Prostate gland (tissue), 2 donors: ENCODE measurements around the gene AGK. TPM values are rescaled to one million over a fixed set of nuclear protein-coding genes. Genes with fewer than 3 reads are reported as not detected.
A peak's percentile ranks its signal among the peaks of the same experiment; 100 is the strongest.

Experiments
- DNase-seq: peaks from one replicate; pipeline ENCODE4 v3.0.0-alpha.2; 2019; ENCODE audit warnings: low spot score
- H3K27ac ChIP-seq, 2 donors: fragments of 200-600 bp; sonication (generic); 2 replicates each; pipeline ENCODE4 v1.5.1; 2017 to 2019
- H3K27me3 ChIP-seq: fragments of 200-600 bp; sonication (generic); replicated peaks from 2 replicates; pipeline ENCODE4 v1.5.1; 2019; ENCODE audit not compliant: insufficient read depth
- H3K36me3 ChIP-seq, 2 donors: fragments of 200-600 bp; sonication (generic); 1 replicate in 1 of 2; 2 replicates in 1 of 2; pipeline versions ENCODE4 v1.5.1 to v1.8.1; 2017 to 2019
- H3K4me1 ChIP-seq: fragments of 200-600 bp; sonication (generic); replicated peaks from 2 replicates; pipeline ENCODE4 v1.5.1; 2019
- H3K4me3 ChIP-seq, 2 donors: fragments of 200-600 bp; sonication (generic); 2 replicates each; pipeline ENCODE4 v1.5.1; 2017 to 2019
- H3K9me3 ChIP-seq: fragments of 200-600 bp; sonication (generic); 2 replicates; pipeline ENCODE4 v1.5.1; 2017
- CTCF ChIP-seq, 4 experiments: fragments of 200-600 bp in 2 of 4; fragments of 450-650 bp in 2 of 4; sonication (generic) in 2 of 4; IDR thresholded peaks; 1 replicate in 3 of 4; 2 replicates in 1 of 4; pipeline ENCODE4 v1.5.1; 2016 to 2019; ENCODE audit warnings: antibody characterized with exemption in 4 of 4, mild to moderate bottlenecking in 2 of 4, moderate library complexity in 2 of 4
- POLR2A ChIP-seq: fragments of 450-650 bp; IDR thresholded peaks from one replicate; pipeline ENCODE4 v1.6.1; 2016; ENCODE audit warnings: antibody characterized with exemption, mild to moderate bottlenecking
- POLR2AphosphoS5 ChIP-seq: sonication (generic); formaldehyde crosslinking; IDR thresholded peaks from one replicate; pipeline ENCODE4 v1.6.1; 2017; ENCODE audit warnings: antibody characterized with exemption
- WGBS: methylation state at CpG from one replicate; pipeline ENCODE4 v1.1.5; 2018; 5-methylcytosine and 5-hydroxymethylcytosine counted together
- intact Hi-C: fragments of 100-400 bp; cut with DNase I; formaldehyde crosslinking; loops from one replicate; pipeline ENCODE4 v1.14.2; 2022
- total RNA-seq, 2 donors: library from RNA; depleted of rRNA; stranded (reverse); fragments of >200 nt; gene quantifications; one replicate each; pipeline ENCODE4 v1.1.0, GENCODE V29; 2016

AGK gene
- total RNA-seq, 2 donors from 2014 or later = 19.4 to 26.7 TPM

GRCh38 chr7:141701489-141702046, 150.4 kb downstream of the AGK start:
- under 1% methylated on average over 26 of the region's 59 CpGs for WGBS
- H3K4me1 ChIP-seq = no peaks in the 10 kb centered on the region
- H3K27me3 ChIP-seq = no peaks in the 10 kb centered on the region
- peak overlapping the region; percentile 82 to 88 for H3K27ac ChIP-seq
- H3K4me3 ChIP-seq = peak overlapping the region; percentile 86 to 90
- peak; percentile 18 for DNase-seq
- TF ChIP-seq POLR2A = no peak
- TF ChIP-seq POLR2AphosphoS5 = no peak
- TF ChIP-seq CTCF (IDR thresholded peaks at IDR 0.05) = no peak
- no peaks in the 10 kb centered on the region for H3K36me3 ChIP-seq
- intact Hi-C loops = no loop called here
- no peaks in the 10 kb centered on the region for H3K9me3 ChIP-seq

GRCh38 chr7:141702047-141702567, 150.9 kb downstream of the AGK start, which contains the start of gene DENND11:
DENND11 (minus strand) TSS chr7:141702166; CDS start chr7:141702153, 13 bp downstream.
- H3K4me3 ChIP-seq = peak within 1 kb of the TSS; percentile 86 to 90
- peak within 1 kb of the TSS; percentile 82 to 88 for H3K27ac ChIP-seq
- no peaks in the 10 kb centered on the region for H3K36me3 ChIP-seq
- under 1% methylated on average over 19 of the region's 62 CpGs for WGBS
- intact Hi-C loops = no loop called here
- TF ChIP-seq POLR2AphosphoS5 = no peak
- no peak for TF ChIP-seq CTCF (IDR thresholded peaks at IDR 0.05)
- no peak for TF ChIP-seq POLR2A
- peak; percentile 26 for DNase-seq
- no peaks in the 10 kb centered on the region for H3K27me3 ChIP-seq
- no peaks in the 10 kb centered on the region for H3K4me1 ChIP-seq
- no peaks in the 10 kb centered on the region for H3K9me3 ChIP-seq

GRCh38 chr7:141702892-141703291, 151.7 kb downstream of the AGK start:
- H3K36me3 ChIP-seq = no peaks in the 10 kb centered on the region
- DNase-seq = no peak
- peak overlapping the region in 1 of 2 donors; percentile 90 for H3K4me3 ChIP-seq
- TF ChIP-seq POLR2A = no peak
- no peak for TF ChIP-seq POLR2AphosphoS5
- TF ChIP-seq CTCF (IDR thresholded peaks at IDR 0.05) = no peak
- peak overlapping the region in 1 of 2 donors; percentile 67 for H3K27ac ChIP-seq
- H3K4me1 ChIP-seq = no peaks in the 10 kb centered on the region
- H3K27me3 ChIP-seq = no peaks in the 10 kb centered on the region
- H3K9me3 ChIP-seq = no peaks in the 10 kb centered on the region
- WGBS = 53% methylated on average over 4 of the region's 4 CpGs
- intact Hi-C loops = no loop called here

- no peak for TF ChIP-seq CTCF (IDR thresholded peaks at IDR 0.05)
- no peak for TF ChIP-seq POLR2AphosphoS5
- no peak for TF ChIP-seq POLR2A
- no peak for DNase-seq
- Histone ChIP-seq H3K4me3 (no peak overlapping the region), H3K27ac (no peak overlapping the region), H3K36me3 (no peaks in the 10 kb centered on the region), H3K27me3 (no peaks in the 10 kb centered on the region), H3K4me1 (no peaks in the 10 kb centered on the region), H3K9me3 (no peaks in the 10 kb centered on the region)
- 35% methylated on average over 3 of the region's 3 CpGs for WGBS
- intact Hi-C loops = no loop called here
Measured at GRCh38 chr7:141704112-141704511, 152.9 kb downstream of the AGK start.

GRCh38 chr7:141704741-141705140, 153.5 kb downstream of the AGK start:
- Histone ChIP-seq H3K27ac (no peak overlapping the region), H3K4me1 (no peaks in the 10 kb centered on the region), H3K9me3 (no peaks in the 10 kb centered on the region), H3K27me3 (no peaks in the 10 kb centered on the region), H3K4me3 (no peak overlapping the region), H3K36me3 (no peaks in the 10 kb centered on the region)
- DNase-seq = no peak
- intact Hi-C loops = no loop called here
- WGBS = 73% methylated on average over 5 of the region's 5 CpGs
- TF ChIP-seq POLR2A (no peak), CTCF (IDR thresholded peaks at IDR 0.05) (no peak), POLR2AphosphoS5 (no peak)
